GM19438 (cell line): Measurements from ENCODE around the gene GRID2.
"Not testable (repeated sequence)": the region's sequence is repeated elsewhere in the genome, so short reads cannot be mapped to it uniquely, and the experiment has no call there.

Experiments
- ATAC-seq: cut with Tn5 transposase; IDR thresholded peaks from one replicate; pipeline ENCODE4 v1.9.1; 2021; ENCODE audit warnings: low read depth; ENCODE audit not compliant: unreplicated experiment

GRID2 gene

DNA sequence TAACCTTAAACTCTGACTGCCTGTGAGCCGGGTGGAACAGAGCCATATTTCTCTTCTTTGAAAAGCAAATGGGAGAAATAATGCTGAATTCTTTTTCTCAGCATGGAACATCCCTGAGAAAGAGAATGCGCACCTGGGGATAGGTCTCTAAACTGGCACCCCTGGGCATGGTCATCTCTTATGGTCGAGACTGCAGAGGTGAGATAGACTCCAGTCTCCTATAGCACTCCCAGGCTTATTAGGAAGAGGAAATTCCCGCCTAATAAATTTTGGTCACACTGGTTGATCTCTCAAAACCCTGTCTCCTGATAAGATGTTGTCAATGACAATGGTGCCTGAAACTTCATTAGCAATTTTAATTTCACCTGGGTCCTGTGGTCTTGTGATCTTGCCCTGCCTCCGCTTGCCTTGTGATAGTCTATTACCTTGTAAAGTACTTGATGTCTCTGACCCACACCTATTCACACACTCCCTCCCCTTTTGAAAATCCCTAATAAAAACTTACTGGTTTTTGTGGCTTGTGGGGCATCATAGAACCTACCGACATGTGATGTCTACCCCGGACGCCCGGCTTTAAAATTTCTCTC, 1062.5 kb downstream of the GRID2 start:
- ATAC-seq: not testable (repeated sequence)

DNA sequence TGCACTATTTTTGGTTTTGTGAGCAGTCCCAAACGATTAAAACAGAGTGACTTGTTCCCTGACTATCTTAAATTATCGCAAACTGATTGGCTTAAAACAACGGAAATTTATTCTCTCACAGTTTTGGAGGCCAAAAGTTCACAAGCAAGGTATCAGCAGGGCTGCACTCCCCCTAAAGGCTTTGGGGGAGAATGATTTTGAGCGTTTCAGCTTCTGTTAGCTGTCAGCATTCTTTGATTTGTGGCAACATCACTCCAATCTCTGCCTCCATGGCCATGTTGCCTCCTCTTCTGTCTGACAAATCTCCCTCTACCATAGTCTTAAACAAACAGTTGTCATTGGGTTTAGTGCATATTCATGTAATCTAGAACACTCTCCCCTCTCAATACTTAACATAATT, 1065.2 kb downstream of the GRID2 start:
- ATAC-seq: no peak

DNA sequence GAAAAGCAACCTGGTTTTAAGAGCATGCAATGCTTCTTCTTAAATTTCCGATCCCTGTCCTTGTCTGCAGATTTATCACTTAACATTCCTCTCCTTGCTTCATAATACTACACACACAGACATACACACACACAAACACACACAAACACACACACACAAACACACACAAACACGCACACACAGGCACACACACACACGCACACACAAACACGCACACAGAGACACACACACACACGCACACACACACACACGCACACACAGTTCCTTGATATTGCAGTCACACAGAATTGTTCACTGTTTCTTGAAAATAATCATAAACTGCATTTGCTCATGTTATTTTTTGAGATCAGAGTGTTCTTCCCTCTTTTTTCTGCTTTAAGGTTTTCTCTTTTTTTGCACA, 1066.5 kb downstream of the GRID2 start:
- no peak for ATAC-seq

DNA sequence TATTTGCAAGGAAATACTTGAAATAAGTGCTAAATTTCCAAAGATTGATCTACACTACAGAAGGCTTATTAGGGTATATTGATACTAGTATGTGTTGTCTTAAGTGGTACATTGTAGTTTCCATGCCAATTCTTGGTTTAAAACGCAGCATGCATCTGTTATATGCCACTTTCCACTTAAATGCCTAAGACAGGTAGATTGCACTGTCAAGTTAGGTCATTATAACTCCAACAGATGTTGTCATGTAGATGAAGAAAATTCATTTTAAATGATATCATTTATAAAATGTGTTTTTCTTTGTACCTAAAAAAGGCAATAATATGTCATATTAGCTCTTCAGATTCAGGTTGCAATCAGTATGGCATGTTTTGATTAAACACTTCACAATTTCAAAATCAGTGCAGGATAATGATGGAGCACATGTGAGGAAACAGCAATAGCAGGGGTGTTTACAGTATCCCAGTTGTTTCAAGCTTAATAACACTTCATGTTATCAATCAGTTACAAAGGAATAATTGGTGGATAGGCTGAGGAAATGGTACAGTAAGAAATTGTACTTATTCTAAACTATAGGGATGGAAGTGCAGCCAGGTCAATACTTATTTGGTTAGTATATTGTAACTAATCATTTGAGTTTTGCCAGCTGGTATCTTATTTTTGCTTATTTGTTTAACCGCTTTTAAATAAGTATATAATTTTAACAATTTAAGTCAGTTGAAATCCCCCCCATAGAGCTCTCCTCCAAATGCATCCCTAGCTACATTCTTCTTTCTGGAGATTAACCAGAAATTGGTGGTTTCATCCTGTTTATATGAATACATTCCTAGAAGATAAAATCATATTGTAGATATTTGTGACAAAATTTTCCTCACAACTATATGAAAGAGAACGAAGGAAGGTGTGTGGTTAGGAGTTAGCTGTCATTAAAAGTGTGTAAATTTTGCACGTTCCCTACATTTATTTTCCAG, 1070.4 kb downstream of the GRID2 start:
- no peak for ATAC-seq

DNA sequence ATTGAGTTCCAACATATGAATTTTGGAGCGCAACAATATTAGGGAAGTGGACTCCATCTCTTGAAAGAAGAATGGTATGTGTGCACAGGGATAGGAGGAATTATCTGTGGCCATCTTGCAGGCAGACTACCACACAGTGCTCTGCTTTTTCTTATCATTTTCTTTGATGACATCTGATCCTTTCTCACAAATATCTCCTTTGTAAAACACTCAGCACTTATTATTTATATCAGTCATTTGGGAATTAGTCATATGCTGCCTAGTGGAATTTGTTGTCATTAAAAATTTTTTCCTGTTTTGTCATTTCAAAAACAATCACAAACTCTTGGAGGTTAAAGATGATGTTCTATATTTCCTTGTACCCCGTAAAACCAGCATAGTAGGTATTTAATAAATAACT, 1080.5 kb downstream of the GRID2 start:
- no peak for ATAC-seq

DNA sequence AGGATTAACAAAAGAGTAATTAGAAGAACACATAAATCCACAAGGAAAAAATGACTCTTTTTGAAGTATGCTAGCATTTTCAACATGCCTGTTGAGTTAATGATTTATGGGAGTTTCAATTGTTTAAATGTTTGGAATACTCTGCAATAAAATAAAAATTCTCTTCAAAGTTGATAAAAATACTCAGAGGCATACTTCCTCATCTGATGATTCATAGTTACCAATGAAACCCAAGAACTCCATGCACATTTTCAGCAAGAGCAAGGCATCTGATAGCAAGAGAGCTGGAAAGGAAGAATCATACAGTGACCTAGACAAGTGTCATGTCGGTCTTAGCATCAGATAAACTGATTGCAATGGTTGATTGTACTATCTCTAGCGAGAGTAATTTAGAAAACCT, 1081.1 kb downstream of the GRID2 start:
- ATAC-seq: no peak

DNA sequence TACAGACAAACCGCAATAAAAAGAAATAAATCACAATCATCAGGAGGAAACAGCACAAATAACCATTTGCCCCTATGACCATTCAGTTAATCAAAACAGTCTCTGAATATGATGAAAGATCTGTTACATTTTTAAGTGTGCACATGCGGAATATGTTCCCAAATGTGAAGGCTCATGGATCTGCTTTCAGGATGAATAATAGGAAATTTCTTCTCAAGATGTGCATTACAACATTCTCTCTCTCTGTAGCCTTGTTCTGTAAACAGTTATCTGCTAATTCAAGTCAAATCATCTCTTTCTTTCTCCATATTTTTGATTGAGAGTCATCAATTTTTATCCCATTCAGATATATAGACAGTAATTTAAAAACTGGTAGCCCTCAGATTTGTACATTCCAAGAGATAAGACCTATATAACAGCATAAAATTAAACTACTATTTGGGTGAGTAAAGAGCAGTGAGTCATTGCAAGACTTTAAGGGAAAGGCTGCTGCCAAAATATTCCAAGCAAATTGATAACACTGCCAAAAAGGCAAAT, 1090.8 kb downstream of the GRID2 start:
- no peak for ATAC-seq

DNA sequence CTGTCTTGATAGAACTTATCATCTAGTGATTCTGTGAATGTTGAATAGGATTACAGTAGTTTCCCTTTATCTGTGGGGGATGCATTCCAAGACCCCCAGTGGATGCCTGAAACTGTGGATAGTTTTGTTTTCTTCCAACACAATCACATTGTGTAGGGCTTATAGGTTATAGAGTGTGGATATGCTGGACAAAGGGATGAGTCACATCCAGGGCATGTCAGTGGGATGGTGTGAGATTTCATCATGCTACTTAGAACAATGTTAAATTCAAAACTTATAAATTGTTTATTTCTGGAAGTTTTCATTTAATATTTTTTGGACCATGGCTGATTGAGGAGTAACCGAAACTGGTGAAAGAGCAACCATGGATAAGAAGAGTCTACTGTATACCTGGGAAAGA, 1092.5 kb downstream of the GRID2 start:
- ATAC-seq: no peak

DNA sequence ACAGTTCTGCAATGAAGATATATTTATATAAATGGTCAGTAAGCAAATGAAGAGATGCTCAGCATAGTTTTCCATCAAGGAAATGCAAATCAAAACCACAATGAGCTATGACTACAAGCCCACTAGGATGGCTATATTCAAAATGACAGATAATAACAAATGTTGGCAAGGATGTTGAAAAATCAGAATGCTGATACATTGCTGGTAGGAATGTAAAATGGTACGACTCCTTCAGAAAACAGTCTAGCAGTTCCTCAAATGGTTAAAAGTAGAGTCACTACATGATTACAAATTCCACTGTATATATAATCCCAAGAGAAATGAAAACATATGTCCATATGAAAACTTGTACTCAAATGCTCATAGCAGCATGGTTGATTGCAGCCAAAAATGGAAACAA, 1099.8 kb downstream of the GRID2 start:
- ATAC-seq: no peak

DNA sequence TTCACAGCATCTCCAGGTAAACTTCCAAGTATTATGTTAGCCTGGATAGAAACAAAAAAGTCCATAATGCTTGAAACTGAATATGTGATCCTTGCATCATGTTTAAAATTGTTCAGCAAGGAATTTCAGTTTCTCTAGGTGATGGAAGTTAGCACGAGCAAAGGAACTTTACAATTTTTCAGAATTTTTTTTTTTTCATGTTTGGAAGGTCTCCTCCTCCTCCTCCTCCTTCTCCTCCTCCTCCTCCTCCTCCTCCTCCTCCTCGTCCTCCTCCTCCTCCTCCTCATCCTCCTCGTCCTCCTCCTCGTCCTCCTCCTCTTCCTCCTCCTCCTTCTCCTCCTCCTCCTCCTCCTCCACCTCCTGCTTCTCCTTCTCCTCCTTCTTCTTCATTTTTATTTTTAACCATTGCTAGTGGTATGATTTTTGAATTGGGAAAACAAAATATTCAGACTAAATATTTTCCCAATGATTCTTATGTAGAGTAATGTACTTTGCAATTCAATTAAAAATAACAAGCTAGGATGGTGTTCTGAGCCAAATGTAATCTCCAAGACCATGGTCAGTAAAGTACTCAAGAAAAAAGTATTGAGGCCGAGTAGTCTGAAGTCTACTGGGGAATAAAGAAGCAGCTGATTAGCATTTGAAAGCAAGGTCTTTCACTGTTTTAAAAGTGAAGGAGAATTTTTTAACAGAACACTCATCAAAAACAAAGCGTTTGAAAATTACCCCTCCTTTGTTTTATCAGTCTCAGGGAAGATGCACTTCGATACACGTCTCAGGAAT, 1103.9 kb downstream of the GRID2 start:
- ATAC-seq: no peak

DNA sequence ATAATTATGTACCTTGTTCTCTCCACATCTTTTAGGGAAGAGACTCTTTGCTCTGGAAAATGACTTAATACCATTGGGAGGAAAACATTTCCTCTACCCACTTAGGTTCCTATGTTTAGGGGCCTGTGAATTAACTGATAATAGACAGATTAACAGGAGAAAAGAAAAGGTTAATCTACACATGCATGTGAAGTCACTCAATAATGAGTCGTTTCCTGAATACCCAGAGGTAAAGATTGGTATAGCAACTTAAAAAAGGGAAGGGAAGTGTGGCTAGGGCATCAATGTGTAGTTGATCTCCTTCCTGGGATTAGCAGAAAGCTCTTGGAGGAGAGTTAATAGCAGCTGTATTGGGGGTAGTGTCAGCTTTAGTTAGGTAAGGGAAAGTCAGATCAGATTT, 1105.3 kb downstream of the GRID2 start:
- no peak for ATAC-seq

DNA sequence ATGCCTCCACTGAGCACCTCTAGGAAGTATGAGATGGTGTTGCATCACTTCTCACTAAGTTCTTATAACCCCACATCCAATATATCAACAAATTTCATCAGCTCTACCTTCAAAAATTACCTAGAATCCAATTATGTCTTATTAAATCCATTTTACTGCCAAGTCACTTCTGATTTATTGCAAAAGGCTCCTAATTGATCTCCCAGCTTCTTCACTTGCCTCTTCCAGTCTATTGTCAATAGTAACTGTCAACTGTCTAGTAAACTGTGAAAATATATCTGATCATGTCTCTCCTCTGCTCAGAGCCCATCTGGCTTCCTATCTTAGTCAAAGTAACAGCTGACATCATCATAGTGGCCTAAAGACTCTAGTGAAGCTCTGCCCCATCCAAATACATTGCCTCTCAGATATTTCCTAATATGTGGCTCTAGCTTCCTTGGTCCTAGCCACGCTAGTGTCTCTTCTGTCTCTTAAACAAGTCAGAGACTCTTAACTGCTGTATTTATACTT, 1110.3 kb downstream of the GRID2 start:
- ATAC-seq: no peak

DNA sequence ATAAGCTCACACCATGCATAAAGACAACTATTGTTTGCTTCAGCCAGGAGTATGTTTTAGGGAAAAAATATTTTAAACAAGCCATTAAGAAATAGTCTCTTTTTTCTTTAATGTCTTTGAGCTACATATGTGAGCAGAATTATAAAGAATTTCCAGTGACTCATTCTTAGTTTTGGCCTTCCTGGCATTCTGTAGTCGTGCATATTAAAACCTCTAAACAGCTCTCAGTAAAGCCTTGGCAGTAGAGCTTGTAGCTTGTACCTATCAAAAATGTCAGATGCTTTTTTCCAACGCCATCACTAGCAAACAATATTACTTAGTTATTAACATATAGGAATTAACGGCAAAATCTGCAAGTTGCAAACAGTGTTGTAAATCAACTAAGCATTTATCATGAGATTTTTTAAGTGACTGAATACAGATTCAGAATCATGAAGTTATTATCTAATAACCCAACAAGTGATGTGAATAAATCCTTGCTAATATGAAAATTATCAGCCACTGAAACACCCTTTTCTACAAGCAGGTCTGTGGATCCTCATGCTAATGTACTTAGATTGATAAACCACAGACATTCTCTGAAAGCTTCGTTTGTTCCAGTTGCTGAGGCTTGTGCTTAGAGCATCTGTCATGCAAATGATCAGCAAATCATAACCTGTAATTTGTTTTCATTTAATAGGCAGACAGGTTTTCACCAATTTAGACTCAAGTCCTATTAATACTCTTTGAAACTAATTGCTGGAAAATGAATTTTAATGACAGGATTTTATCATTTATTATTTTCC, 1112.8 kb downstream of the GRID2 start:
- ATAC-seq: no peak

DNA sequence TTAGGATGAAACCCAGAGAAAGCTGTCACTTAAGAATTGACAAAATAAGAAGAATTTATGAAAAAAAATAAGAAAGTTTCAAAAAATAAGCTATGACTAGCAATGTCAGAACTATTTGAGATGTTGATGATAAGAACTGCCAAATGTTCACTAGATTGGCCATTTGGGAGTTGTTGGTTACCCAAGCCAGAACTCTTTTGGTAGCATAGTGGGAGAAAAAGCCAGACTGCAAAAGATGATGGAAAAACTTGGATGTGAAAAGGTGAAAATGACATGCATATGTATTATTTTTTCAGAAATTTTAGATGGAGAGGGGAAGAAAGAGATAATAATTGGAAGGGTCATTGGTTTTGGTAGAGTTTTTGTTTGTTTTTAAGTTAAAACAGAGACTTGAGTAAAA, 1127.6 kb downstream of the GRID2 start:
- no peak for ATAC-seq

DNA sequence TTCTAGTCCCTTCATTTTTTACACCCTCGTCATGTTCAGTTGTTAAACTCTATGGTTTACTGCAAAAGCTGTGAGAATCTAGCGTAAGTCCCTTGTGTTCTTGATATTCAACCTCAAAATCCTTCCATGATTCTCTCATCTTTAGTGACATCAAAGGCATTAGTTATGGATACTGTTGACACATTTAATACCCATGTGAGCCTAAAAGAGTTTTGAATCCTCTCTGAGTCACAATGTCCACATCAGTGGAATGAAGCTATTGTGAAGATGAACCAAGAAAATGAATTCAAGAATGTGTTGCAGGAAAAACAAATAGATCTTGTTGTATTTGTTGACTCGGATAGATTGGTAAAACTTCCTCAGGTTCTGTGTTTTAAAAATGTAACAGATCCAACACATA, 1130.1 kb downstream of the GRID2 start:
- no peak for ATAC-seq

DNA sequence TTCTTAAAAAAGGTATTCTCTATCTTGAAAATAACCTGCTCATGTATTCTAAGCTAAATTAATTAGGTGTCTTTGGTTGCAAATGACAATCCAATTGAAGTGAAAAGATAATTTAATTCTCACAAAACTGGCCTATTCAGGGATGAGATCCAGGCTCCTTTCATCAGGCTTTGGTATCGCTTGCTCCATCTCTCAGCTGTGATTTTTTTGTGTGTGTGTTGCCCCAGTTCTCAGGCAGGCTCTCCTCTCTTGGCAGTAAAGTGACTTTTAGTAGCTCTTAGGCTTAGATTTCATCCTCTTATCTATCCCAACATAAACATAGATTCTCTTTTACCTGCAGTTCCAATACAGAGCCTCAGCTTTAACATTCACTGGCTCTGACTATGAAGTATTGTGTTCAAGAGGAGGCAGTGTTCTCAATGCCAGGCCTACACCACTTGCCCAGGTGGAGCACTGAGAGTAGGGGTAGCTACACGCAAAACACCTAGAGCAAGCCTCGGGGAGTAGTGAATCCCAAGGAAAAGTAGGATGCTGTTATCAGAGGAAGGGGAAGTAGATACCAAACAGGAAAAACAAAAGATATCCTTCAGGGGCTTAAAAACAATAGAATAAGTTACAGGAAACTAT, 1132.3 kb downstream of the GRID2 start:
- ATAC-seq: no peak

DNA sequence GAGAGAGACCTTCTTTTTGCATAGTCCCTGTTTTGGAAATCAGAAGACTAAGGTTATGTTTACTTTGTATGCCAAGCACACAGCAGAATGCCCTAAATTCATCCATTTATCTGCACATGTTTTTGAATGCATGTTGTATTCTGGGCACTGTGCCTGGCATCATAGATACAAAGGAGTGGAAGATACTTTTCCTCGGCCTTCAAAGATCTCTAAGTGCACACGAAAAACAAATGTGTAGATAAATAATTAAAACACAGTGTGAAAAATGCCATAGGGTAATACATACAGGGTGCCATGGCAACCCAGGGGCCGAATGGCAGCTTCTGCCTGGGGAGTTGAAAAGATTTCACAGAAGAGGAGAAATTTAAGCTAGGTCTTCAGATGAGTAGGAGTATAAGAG, 1134.2 kb downstream of the GRID2 start:
- no peak for ATAC-seq

DNA sequence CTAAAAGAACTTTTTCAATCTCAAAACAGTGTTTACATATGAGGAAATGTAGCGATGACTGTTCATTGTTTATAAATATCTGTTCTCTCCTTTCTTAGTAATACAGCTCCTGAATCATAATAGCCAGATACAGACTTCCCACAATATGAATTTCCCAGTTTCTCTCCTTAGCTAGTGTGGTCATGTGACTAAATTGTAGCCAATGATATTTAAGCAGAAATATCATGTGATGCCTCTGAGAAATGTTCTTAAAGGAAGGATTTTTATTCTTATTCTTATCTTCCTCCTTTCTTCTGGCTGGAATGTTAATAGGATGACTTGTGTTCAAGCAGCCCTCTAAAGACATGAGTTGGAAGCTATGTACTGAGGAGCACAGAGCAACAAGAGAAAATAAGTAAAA, 1141.1 kb downstream of the GRID2 start:
- no peak for ATAC-seq

DNA sequence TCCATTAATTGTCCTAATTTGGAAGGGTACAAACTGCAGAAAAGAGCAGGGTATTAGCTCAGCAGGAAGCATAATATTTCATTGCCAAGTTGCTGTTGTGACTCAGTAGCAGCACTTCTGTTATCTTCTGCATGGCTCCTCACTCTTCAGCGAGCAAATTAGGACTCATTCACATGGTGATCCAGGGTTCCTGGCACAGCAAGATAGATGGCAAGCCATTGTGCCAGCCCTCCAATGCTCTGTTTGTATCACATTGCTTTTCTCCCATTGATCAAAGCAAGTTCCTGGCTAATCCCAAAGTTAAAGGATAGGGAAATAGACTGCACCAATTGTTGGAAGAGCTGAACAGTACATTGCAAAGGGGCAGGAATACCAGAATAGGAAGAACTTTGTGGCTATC, 1142.3 kb downstream of the GRID2 start:
- no peak for ATAC-seq
